RWPE2 (cell line): Measurements from ENCODE around the gene MAPKAPK3.

Experiments used
- ATAC-seq: fragments of 200-7000 bp; cut with Tn5 transposase; 3 replicates; pipeline ENCODE4 v1.9.1; 2021; ENCODE audit warnings: low read depth
- DNase-seq: peaks from one replicate; pipeline ENCODE4 v3.0.0-alpha.2; 2020; ENCODE audit warnings: low spot score
- H3K27ac ChIP-seq: fragments of 450-650 bp; 2 replicates; pipeline ENCODE4 v1.5.1; 2017; ENCODE audit warnings: mild to moderate bottlenecking; ENCODE audit not compliant: poor library complexity, severe bottlenecking
- H3K27me3 ChIP-seq: fragments of 250-450 bp; sonication (Bioruptor Pico); 2 replicates; pipeline ENCODE4 v1.5.1; 2021; ENCODE audit warnings: mild to moderate bottlenecking, moderate library complexity; ENCODE audit not compliant: insufficient read depth, poor library complexity, severe bottlenecking
- H3K36me3 ChIP-seq: fragments of 250-450 bp; sonication (Bioruptor Pico); 2 replicates; pipeline ENCODE4 v1.5.1; 2020; ENCODE audit warnings: low read depth, mild to moderate bottlenecking, moderate library complexity
- H3K4me1 ChIP-seq: fragments of 250-450 bp; sonication (Bioruptor Pico); 2 replicates; pipeline ENCODE4 v1.5.1; 2021; ENCODE audit warnings: mild to moderate bottlenecking, moderate library complexity; ENCODE audit not compliant: insufficient read depth, poor library complexity, severe bottlenecking
- H3K4me3 ChIP-seq: fragments of 250-450 bp; sonication (Bioruptor Pico); 2 replicates; pipeline ENCODE4 v1.5.1; 2021; ENCODE audit warnings: mild to moderate bottlenecking, moderate library complexity; ENCODE audit not compliant: severe bottlenecking
- H3K9me3 ChIP-seq: fragments of 250-450 bp; sonication (Bioruptor Pico); 2 replicates; pipeline ENCODE4 v1.5.1; 2021; ENCODE audit warnings: mild to moderate bottlenecking, moderate library complexity; ENCODE audit not compliant: severe bottlenecking
- CTCF ChIP-seq: fragments of 450-650 bp; IDR thresholded peaks from one replicate; pipeline ENCODE4 v1.5.1; 2017; ENCODE audit warnings: mild to moderate bottlenecking, moderate library complexity; ENCODE audit not compliant: poor library complexity, severe bottlenecking

MAPKAPK3 gene

GRCh38 chr3:50571486-50571885 lies 45.5 kb upstream of the MAPKAPK3 start:
- no peak for ATAC-seq
- Histone ChIP-seq H3K36me3 (0 out of 2 replicates have a peak, but pooled peaks cover 5% of the 10 kb centered on the region), H3K4me3 (no peak overlapping the region), H3K4me1 (peaks cover 9% of the 10 kb centered on the region), H3K27ac (no peak overlapping the region), H3K27me3 (no peaks in the 10 kb centered on the region), H3K9me3 (no peaks in the 10 kb centered on the region)
- no peak for DNase-seq
- TF ChIP-seq CTCF = no peak

DNA sequence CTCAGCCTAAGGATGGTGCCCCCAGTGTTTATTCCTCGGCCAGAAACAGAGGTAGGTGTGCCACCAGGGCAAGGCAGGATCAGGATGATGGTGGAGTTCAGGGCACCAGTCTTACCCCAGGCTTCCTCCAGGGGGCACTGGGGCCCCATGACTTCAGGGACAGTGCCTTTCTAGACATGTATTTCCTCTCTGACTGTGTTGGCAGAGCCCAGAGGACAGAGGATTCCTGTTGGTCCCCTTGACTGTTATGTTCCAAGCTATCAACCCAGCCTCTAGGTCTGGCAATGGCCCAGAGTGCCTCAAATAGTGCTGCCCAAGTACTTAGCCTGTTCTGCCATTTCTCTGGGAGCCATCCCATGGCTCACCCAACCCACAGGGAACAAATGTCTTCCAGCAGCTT lies 44.8 kb upstream of the MAPKAPK3 start:
- DNase-seq (no peak), ATAC-seq (no peak)
- TF ChIP-seq CTCF = peak; percentile 71

DNA sequence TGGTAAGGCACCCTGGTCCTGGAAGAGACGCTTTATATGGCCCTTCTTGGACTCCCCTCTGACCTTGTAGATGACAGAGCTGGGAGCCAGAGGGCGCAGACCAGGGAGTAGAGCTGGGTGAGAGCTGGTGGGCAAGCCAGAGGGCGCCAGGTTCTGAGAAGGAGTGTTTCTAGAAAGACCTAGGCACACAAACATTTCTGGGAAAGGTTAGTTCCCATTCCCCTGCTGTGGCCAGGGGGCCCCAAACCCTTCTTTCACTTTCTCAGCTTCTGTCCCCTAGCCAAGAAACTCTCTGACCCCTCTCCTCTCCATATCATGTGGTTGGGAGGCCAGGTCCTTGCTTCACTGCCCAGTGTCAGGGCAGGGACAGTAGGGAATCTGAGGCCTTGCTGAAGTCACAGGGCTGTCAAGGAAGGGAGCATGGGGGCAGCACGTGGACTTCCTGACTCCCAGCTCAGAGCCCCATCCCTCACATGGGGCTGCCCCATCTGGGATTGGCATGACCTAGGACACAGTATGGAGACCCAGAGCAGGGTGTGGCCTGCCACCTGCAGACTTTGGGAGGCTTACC lies 44.1 kb upstream of the MAPKAPK3 start:
- no peak for ATAC-seq
- H3K27ac ChIP-seq = no peak overlapping the region
- H3K27me3 ChIP-seq = no peaks in the 10 kb centered on the region
- no peaks in the 10 kb centered on the region for H3K9me3 ChIP-seq
- H3K4me1 ChIP-seq = peaks cover 7% of the 10 kb centered on the region
- TF ChIP-seq CTCF = no peak
- DNase-seq = no peak
- no peak overlapping the region for H3K4me3 ChIP-seq
- H3K36me3 ChIP-seq = peaks cover 5% of the 10 kb centered on the region; the same call in 1 of the 2 replicates

More for the DNA sequence above, 44.8 kb upstream of the MAPKAPK3 start:
- Histone ChIP-seq H3K36me3 (peaks cover 5% of the 10 kb centered on the region; the same call in 1 of the 2 replicates), H3K27ac (no peak overlapping the region), H3K9me3 (no peaks in the 10 kb centered on the region), H3K27me3 (no peaks in the 10 kb centered on the region), H3K4me1 (peaks cover 9% of the 10 kb centered on the region), H3K4me3 (no peak overlapping the region)

DNA sequence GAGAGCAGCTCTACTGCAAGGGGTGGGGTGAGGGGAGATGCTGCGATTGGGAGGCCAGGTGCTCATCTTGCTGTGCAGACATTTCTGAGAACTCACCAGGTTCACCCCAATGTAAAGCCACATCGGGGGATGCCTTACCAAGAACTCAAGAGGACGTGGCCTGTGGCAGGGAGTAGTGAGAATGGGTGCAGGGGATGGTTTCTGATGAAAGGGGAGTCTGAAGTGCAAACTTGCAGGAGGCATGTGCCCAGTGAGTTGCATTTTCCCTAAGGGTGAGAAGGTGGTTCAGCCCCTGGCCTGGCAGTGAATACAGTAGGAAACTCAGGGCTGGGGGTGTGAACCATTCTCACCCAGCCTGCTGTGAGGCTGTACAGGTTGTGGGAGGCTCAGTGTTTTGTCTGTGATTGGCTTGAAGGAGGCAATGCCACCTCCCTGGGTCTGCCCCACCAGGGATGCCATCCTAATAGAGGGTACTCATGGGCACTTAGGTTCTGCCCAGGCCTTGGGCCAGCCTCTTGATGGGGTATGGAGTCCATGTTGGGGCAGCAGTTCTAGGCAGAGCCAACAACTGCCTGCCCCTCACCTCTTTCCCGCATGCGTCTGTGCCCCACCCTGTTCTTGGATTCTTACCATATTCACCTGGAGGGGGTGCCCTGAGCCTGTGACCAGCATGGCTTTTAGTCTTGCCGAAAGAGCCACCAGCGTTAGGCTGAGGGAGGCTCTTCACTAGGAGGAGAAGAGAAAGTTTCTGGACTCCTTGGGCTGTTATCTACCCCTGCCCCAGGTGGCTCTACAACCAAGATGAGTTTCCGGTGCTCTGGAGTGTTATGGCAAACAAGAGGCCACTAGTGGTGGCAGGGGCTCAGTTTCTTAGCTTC lies 43.1 kb upstream of the MAPKAPK3 start:
- no peak overlapping the region for H3K4me3 ChIP-seq
- no peak for TF ChIP-seq CTCF
- ATAC-seq (no peak), DNase-seq (no peak)
- peaks cover 6% of the 10 kb centered on the region for H3K4me1 ChIP-seq
- H3K27me3 ChIP-seq = no peaks in the 10 kb centered on the region
- H3K27ac ChIP-seq = no peak overlapping the region
- H3K36me3 ChIP-seq = peaks cover 10% of the 10 kb centered on the region; the same call in 1 of the 2 replicates
- no peaks in the 10 kb centered on the region for H3K9me3 ChIP-seq
